Vagina (tissue), 2 donors: Measurements from ENCODE around the gene BAIAP2L1.

Source experiments
- CTCF ChIP-seq, 3 experiments: fragments of 450-650 bp in 2 of 3; fragments of 200-600 bp in 1 of 3; sonication (generic) in 1 of 3; IDR thresholded peaks; one replicate each; pipeline ENCODE4 v1.5.1; 2017 to 2019; ENCODE audit warnings: antibody characterized with exemption in 3 of 3, mild to moderate bottlenecking in 2 of 3, moderate library complexity in 2 of 3
- POLR2A ChIP-seq, 2 donors: fragments of 450-650 bp; IDR thresholded peaks; one replicate each; pipeline ENCODE4 v1.6.1; 2017; ENCODE audit warnings: antibody characterized with exemption in 2 of 2, mild to moderate bottlenecking in 2 of 2, moderate library complexity in 2 of 2
- POLR2AphosphoS5 ChIP-seq, 2 donors: sonication (generic); formaldehyde crosslinking; IDR thresholded peaks; one replicate each; pipeline ENCODE4 v1.9.0; 2017; ENCODE audit warnings: antibody characterized with exemption in 2 of 2, mild to moderate bottlenecking in 2 of 2, low read depth in 1 of 2; ENCODE audit not compliant: insufficient read depth in 1 of 2

- TF ChIP-seq CTCF (IDR thresholded peaks at IDR 0.05) (no peak), POLR2A (IDR thresholded peaks at IDR 0.05) (no peak), POLR2AphosphoS5 (IDR thresholded peaks at IDR 0.05; ENCODE audit: insufficient read depth in 1 of 2, low read depth in 1 of 2) (no peak)
Measured at GRCh38 chr7:98303906-98304305, 97.0 kb downstream of the BAIAP2L1 start.
